ENCODE results near the gene PTPN23.

GRCh38 chr3:47404431-47404876 is 23.6 kb downstream of the PTPN23 start:
- TF ChIP-seq CTCF (IDR thresholded peaks at IDR 0.05) (no peak), POLR2A (IDR thresholded peaks at IDR 0.05) (no peak)

Data from testis (tissue), 2 donors.